ENCODE measurements around the gene KCNH4.
A peak's percentile ranks its signal among the peaks of the same experiment; 100 is the strongest.

KCNH4 gene

GRCh38 chr17:42135664-42136653 lies 45.0 kb downstream of the KCNH4 start:
- DNase-seq = peak; percentile 84

- no peak for DNase-seq
Observed at GRCh38 chr17:42135151-42135550, 45.8 kb downstream of the KCNH4 start.

- DNase-seq = no peak
Observed at GRCh38 chr17:42133461-42134041, 47.4 kb downstream of the KCNH4 start.

- peak; percentile 88 for DNase-seq
Observed at GRCh38 chr17:42132941-42133340, 48.0 kb downstream of the KCNH4 start.

GRCh38 chr17:42131981-42132432 lies 48.9 kb downstream of the KCNH4 start:
- DNase-seq = peak; percentile 56

- no peak for DNase-seq
Observed at GRCh38 chr17:42131232-42131631, 49.7 kb downstream of the KCNH4 start.

- DNase-seq = no peak
Observed at GRCh38 chr17:42130310-42130936, 50.5 kb downstream of the KCNH4 start.

GRCh38 chr17:42129109-42129837 lies 51.7 kb downstream of the KCNH4 start:
- peak; percentile 68 for DNase-seq

- DNase-seq = no peak
Observed at GRCh38 chr17:42127414-42127813, 53.5 kb downstream of the KCNH4 start.

GRCh38 chr17:42126836-42127235 lies 54.1 kb downstream of the KCNH4 start:
- no peak for DNase-seq

GRCh38 chr17:42125565-42125964 lies 55.4 kb downstream of the KCNH4 start:
- DNase-seq = no peak

GRCh38 chr17:42124256-42124655 lies 56.7 kb downstream of the KCNH4 start:
- DNase-seq = no peak

GRCh38 chr17:42122371-42123303 lies 58.3 kb downstream of the KCNH4 start, which contains the start of gene HSPB9:
TSS of gene HSPB9 (plus strand) at chr17:42122804. CDS start at chr17:42122851, 47 bp downstream.
- DNase-seq = no peak

GRCh38 chr17:42120770-42121769 lies 59.9 kb downstream of the KCNH4 start, which contains the start of gene KAT2A:
TSS of gene KAT2A (minus strand) at chr17:42121367. CDS start at chr17:42121304, 63 bp downstream.
- peak; percentile 85 for DNase-seq

- DNase-seq = no peak
Observed at GRCh38 chr17:42120161-42120769, 60.7 kb downstream of the KCNH4 start.

- no peak for DNase-seq
Observed at GRCh38 chr17:42119301-42119700, 61.6 kb downstream of the KCNH4 start.

- no peak for DNase-seq
Observed at GRCh38 chr17:42118545-42118944, 62.4 kb downstream of the KCNH4 start.

GRCh38 chr17:42118126-42118510 lies 62.8 kb downstream of the KCNH4 start:
- DNase-seq = no peak

- DNase-seq = no peak
Observed at GRCh38 chr17:42117397-42118125, 63.4 kb downstream of the KCNH4 start.

Measured in suppressor macrophage treated with lipopolysaccharide for 4 hours (primary cell).